HG02759 (cell line): Measurements from ENCODE around the gene POTEB2.
"Not testable (repeated sequence)": the region's sequence is repeated elsewhere in the genome, so short reads cannot be mapped to it uniquely, and the experiment has no call there.

Experiments used
- ATAC-seq: cut with Tn5 transposase; IDR thresholded peaks from one replicate; pipeline ENCODE4 v1.9.1; 2021; ENCODE audit warnings: mild to moderate bottlenecking, moderate library complexity; ENCODE audit not compliant: unreplicated experiment

POTEB2 gene

DNA sequence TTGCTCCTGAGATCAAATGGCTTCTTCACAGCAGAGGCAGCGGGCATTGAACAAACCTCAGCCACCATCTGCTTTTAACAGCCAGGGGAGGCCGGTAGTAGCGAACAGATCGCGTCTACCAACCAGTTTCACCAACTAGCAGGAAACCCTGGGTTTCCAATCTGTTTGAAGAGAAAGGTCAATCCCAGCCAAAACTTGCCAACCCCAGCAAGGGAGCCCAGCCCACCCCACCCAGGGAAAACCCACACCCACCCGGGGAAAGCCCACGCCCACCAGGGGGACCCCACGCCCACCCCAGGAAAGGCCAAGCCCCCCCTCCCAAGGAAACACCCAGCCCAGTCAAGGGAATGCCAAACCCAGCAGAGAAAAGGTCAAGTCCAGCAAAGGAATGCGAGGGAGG is at the start of gene POTEB2:
Gene POTEB2 (minus strand): TSS at position 101 of the 400 bp plus-strand sequence. CDS start 33 bp downstream, at position 68.
- ATAC-seq, result not testable (repeated sequence)

DNA sequence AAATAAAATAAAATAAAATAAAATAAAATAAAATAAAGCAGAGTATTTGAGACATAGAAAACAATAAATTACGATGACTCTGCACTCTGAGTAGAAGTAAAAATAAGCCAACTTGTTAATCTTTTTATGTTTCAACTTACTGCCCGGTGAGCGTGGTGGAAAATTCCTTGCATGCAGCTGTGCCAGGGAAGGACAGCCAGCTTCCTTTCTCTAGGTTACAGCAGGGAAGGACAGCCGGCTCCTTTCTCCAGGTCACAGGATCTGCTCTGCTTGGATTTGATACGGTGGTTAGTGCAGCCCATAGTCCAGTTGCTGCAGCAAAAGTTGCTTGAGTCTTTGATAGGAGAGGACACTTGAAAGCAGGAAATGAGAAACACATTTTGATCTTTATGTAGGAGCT is 13.8 kb upstream of the POTEB2 start:
- ATAC-seq, result not testable (repeated sequence)

DNA sequence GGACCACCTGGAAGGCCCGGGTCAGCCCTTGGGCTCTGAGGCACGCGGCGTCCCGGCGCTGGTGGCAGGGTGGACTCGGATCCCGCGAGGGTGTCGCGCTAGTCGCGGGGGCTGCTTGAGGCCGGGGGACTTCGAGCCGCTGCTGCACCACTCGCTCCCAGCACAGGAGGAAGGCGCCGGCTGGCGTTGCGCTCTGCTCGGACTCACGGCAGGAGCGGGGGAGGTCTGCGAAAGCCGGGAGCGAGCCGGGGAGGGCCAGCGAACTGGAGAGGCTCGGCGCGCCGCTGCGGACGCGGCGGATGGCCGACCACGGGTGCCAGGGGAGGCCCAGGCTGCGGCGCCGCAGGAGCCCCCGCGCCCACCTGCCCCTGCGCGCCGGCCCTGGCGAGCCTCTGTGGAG is 12.3 kb upstream of the POTEB2 start:
- ATAC-seq, result not testable (repeated sequence)

GRCh38 chr15:20877819-20878218 is 11.7 kb upstream of the POTEB2 start:
- not testable (repeated sequence) for ATAC-seq
